GM23338 (cell line): ENCODE measurements around the gene LTBP4. TPM values are rescaled to one million over a fixed set of nuclear protein-coding genes. Genes with fewer than 3 reads are reported as not detected.

ENCODE experiments used
- ATAC-seq: fragments of 200-7000 bp; cut with Tn5 transposase; 3 replicates; pipeline ENCODE4 v1.9.1; 2020
- DNase-seq: peaks from one replicate; pipeline ENCODE4 v3.0.0-alpha.2; 2015; ENCODE audit warnings: low spot score
- H2AFZ ChIP-seq: fragments of 200-600 bp; sonication (generic); 2 replicates; pipeline ENCODE4 v1.8.0; 2016; ENCODE audit warnings: antibody characterized with exemption, mild to moderate bottlenecking, moderate library complexity
- H3F3A ChIP-seq: fragments of 200-600 bp; sonication (generic); replicated peaks from 2 replicates; pipeline ENCODE4 v1.8.0; 2017; ENCODE audit warnings: antibody characterized with exemption, mixed run types, low read depth
- H3K27ac ChIP-seq: fragments of 200-600 bp; sonication (generic); 2 replicates; pipeline ENCODE4 v1.6.1; 2016; ENCODE audit warnings: low read depth
- H3K27me3 ChIP-seq: fragments of 200-600 bp; sonication (generic); 2 replicates; pipeline ENCODE4 v1.8.0; 2016; ENCODE audit warnings: mild to moderate bottlenecking, mixed run types, moderate library complexity; ENCODE audit not compliant: insufficient read depth
- H3K36me3 ChIP-seq: fragments of 200-600 bp; sonication (generic); 2 replicates; pipeline ENCODE4 v1.8.0; 2016; ENCODE audit warnings: mild to moderate bottlenecking; ENCODE audit not compliant: insufficient read depth
- H3K4me1 ChIP-seq: fragments of 200-600 bp; sonication (generic); 2 replicates; pipeline ENCODE4 v1.8.0; 2016; ENCODE audit warnings: mild to moderate bottlenecking, moderate library complexity; ENCODE audit not compliant: insufficient read depth
- H3K4me2 ChIP-seq: fragments of 200-600 bp; sonication (generic); 2 replicates; pipeline ENCODE4 v1.7.1; 2017; ENCODE audit warnings: mixed run types
- H3K4me3 ChIP-seq: fragments of 200-600 bp; sonication (generic); 2 replicates; pipeline ENCODE4 v1.6.1; 2016; ENCODE audit warnings: mixed run types
- H3K79me2 ChIP-seq: fragments of 200-600 bp; sonication (generic); replicated peaks from 2 replicates; pipeline ENCODE4 v1.8.0; 2017; ENCODE audit warnings: mild to moderate bottlenecking; ENCODE audit not compliant: insufficient read depth
- H3K9me2 ChIP-seq: fragments of 200-600 bp; sonication (generic); 2 replicates; pipeline ENCODE4 v1.8.0; 2017; ENCODE audit not compliant: insufficient read depth
- H4K20me1 ChIP-seq: fragments of 200-600 bp; sonication (generic); replicated peaks from 2 replicates; pipeline ENCODE4 v1.8.0; 2017; ENCODE audit warnings: mild to moderate bottlenecking; ENCODE audit not compliant: insufficient read depth
- H3K27ac Mint-ChIP-seq: 2 replicates; pipeline ENCODE4 v1.8.0; 2020; ENCODE audit warnings: inconsistent platforms, mild to moderate bottlenecking, moderate library complexity, mixed read lengths
- H3K27me3 Mint-ChIP-seq: 3 replicates; pipeline ENCODE4 v1.8.0; 2022; ENCODE audit warnings: low read depth, mild to moderate bottlenecking, moderate library complexity, mixed read lengths, inconsistent platforms; ENCODE audit not compliant: insufficient read depth, poor library complexity
- H3K36me3 Mint-ChIP-seq: 3 replicates; pipeline ENCODE4 v1.8.0; 2021; ENCODE audit warnings: low read depth, mild to moderate bottlenecking, inconsistent platforms, moderate library complexity, mixed read lengths
- H3K4me1 Mint-ChIP-seq: 3 replicates; pipeline ENCODE4 v1.8.0; 2020; ENCODE audit warnings: mild to moderate bottlenecking, inconsistent platforms, mixed read lengths
- H3K4me3 Mint-ChIP-seq: 3 replicates; pipeline ENCODE4 v1.8.0; 2021; ENCODE audit warnings: moderate library complexity, mild to moderate bottlenecking, inconsistent platforms, mixed read lengths
- H3K9me3 Mint-ChIP-seq: 3 replicates; pipeline ENCODE4 v1.8.0; 2020; ENCODE audit warnings: moderate library complexity, mild to moderate bottlenecking, inconsistent platforms, mixed read lengths
- JUNB ChIP-seq: IDR thresholded peaks from one replicate; pipeline ENCODE4 v1.6.1; 2016; ENCODE audit warnings: antibody characterized with exemption; ENCODE audit not compliant: unreplicated experiment
- POLR2AphosphoS5 ChIP-seq: IDR thresholded peaks from 2 replicates; pipeline ENCODE4 v1.6.1; 2016; ENCODE audit warnings: antibody characterized with exemption, low read depth
- REST ChIP-seq: IDR thresholded peaks from one replicate; pipeline ENCODE4 v1.6.1; 2018; ENCODE audit warnings: antibody characterized with exemption; ENCODE audit not compliant: unreplicated experiment
- ZNF114 ChIP-seq: fragments of 250-450 bp; sonication (Bioruptor Pico); IDR thresholded peaks from 2 replicates; pipeline ENCODE4 v1.5.0; 2020; ENCODE audit warnings: mild to moderate bottlenecking, moderate library complexity
- ZNF462 ChIP-seq: fragments of 250-450 bp; sonication (Bioruptor Pico); IDR thresholded peaks from 2 replicates; pipeline ENCODE4 v1.5.0; 2020; ENCODE audit warnings: mild to moderate bottlenecking, moderate library complexity
- polyA plus RNA-seq: library from polyadenylated mRNA; unstranded; fragments of >200 nt; fragmentation: Nextera tagmentation; extraction: Ambion mirVana; gene quantifications from 2 replicates; pipeline ENCODE4 v1.2.1, GENCODE V29; 2016
- total RNA-seq: library from RNA; depleted of rRNA; stranded (reverse); fragments of >200 nt; shearing (Covaris generic); gene quantifications from 2 replicates; pipeline ENCODE4 v1.2.3, GENCODE V29; 2014

LTBP4 gene
- total and polyA plus RNA-seq, 2 experiments from 2014 or later = 50.3 to 65.0 TPM

GRCh38 chr19:40639638-40639982 is 38.4 kb downstream of the LTBP4 start (continued):
- TF ChIP-seq ZNF462 (no peak), REST (no peak)

- Histone ChIP-seq H2AFZ (no peak overlapping the region; the same call in 1 of the 2 replicates), H3F3A (no peaks in the 10 kb centered on the region), H3K9me2 (no peaks in the 10 kb centered on the region), H3K79me2 (no peaks in the 10 kb centered on the region), H3K4me1 (peaks cover 7% of the 10 kb centered on the region), H3K36me3 (no peaks in the 10 kb centered on the region), H4K20me1 (no peaks in the 10 kb centered on the region), H3K4me3 (no peak overlapping the region), H3K4me2 (no peak overlapping the region), H3K27ac (no peak overlapping the region), H3K27me3 (peaks cover 5% of the 10 kb centered on the region)
- ATAC-seq (no peak), DNase-seq (no peak)
- Mint-ChIP-seq H3K36me3 (no peaks in the 10 kb centered on the region), H3K27ac (no peak overlapping the region), H3K9me3 (no peaks in the 10 kb centered on the region; the same call in 2 of the 3 replicates), H3K4me3 (no peak overlapping the region; the same call in 2 of the 3 replicates), H3K4me1 (peaks cover 11% of the 10 kb centered on the region), H3K27me3 (peaks cover 4% of the 10 kb centered on the region)
- TF ChIP-seq JUNB (no peak), POLR2AphosphoS5 (no peak), ZNF462 (no peak), ZNF114 (no peak)
Measured at GRCh38 chr19:40640744-40641143, 39.6 kb downstream of the LTBP4 start.
